HG02623 (cell line): ENCODE data around the gene ANKRD16.

Experiments
- ATAC-seq: cut with Tn5 transposase; IDR thresholded peaks from one replicate; pipeline ENCODE4 v1.9.1; 2021; ENCODE audit warnings: moderate library complexity; ENCODE audit not compliant: unreplicated experiment

The ANKRD16 gene

GRCh38 chr10:5904227-5904626 is 14.5 kb upstream of the ANKRD16 start:
- peak; percentile 88 for ATAC-seq

- no peak for ATAC-seq
Measured at GRCh38 chr10:5903563-5903962, 13.9 kb upstream of the ANKRD16 start.

- ATAC-seq, result no peak
Measured at GRCh38 chr10:5902511-5903274, 13.0 kb upstream of the ANKRD16 start.

- no peak for ATAC-seq
Measured at GRCh38 chr10:5900247-5900646, 10.6 kb upstream of the ANKRD16 start.

- ATAC-seq, result no peak
Measured at GRCh38 chr10:5898163-5898562, 8.5 kb upstream of the ANKRD16 start.

GRCh38 chr10:5897504-5897903 is 7.8 kb upstream of the ANKRD16 start:
- ATAC-seq, result no peak

GRCh38 chr10:5897053-5897340 is 7.3 kb upstream of the ANKRD16 start:
- no peak for ATAC-seq

GRCh38 chr10:5896208-5897052 is 6.7 kb upstream of the ANKRD16 start:
- ATAC-seq, result peak; percentile 18

- ATAC-seq, result peak; percentile 73
Measured at GRCh38 chr10:5895804-5896203, 6.1 kb upstream of the ANKRD16 start.

GRCh38 chr10:5895365-5895764 is 5.7 kb upstream of the ANKRD16 start:
- ATAC-seq, result peak; percentile 23

- ATAC-seq, result no peak
Measured at GRCh38 chr10:5894873-5895272, 5.2 kb upstream of the ANKRD16 start.

- no peak for ATAC-seq
Measured at GRCh38 chr10:5894403-5894802, 4.7 kb upstream of the ANKRD16 start.

GRCh38 chr10:5893321-5893720 is 3.6 kb upstream of the ANKRD16 start:
- ATAC-seq, result no peak

- ATAC-seq, result no peak
Measured at GRCh38 chr10:5892007-5892406, 2.3 kb upstream of the ANKRD16 start.

GRCh38 chr10:5891009-5891408 is 1.3 kb upstream of the ANKRD16 start:
- no peak for ATAC-seq

- ATAC-seq, result peak; percentile 9
Measured at GRCh38 chr10:5890452-5890915, 791 bp upstream of the ANKRD16 start.

- peak; percentile 22 for ATAC-seq
Measured at GRCh38 chr10:5888843-5889623, 660 bp downstream of the ANKRD16 start.

- ATAC-seq, result no peak
Measured at GRCh38 chr10:5888351-5888750, 1.3 kb downstream of the ANKRD16 start.

- no peak for ATAC-seq
Measured at GRCh38 chr10:5887641-5888040, 2.1 kb downstream of the ANKRD16 start.

GRCh38 chr10:5887029-5887428 is 2.7 kb downstream of the ANKRD16 start:
- ATAC-seq, result no peak

GRCh38 chr10:5885619-5886018 is 4.1 kb downstream of the ANKRD16 start:
- no peak for ATAC-seq
